PC-9 (cell line): ENCODE measurements around the gene SELENOI. TPM values are rescaled to one million over a fixed set of nuclear protein-coding genes. Genes with fewer than 3 reads are reported as not detected.

Source experiments
- BruUV-seq: library from RNA; stranded (reverse); fragments of 400-500 nt; replicated peaks from 2 replicates; lab custom pipeline; 2021; lab: Mats Ljungman, UMichigan
- CTCF ChIA-PET: fragments of 300-600 bp; sonication (Branson Sonifier 250); formaldehyde crosslinking; loops from one replicate; lab custom pipeline; 2022; ENCODE audit warnings: antibody characterized with exemption; lab: Charles Lee
- POLR2A ChIA-PET: fragments of 300-600 bp; sonication (Branson Sonifier 250); formaldehyde crosslinking; loops from one replicate; lab custom pipeline; 2022; ENCODE audit warnings: antibody characterized with exemption; ENCODE audit not compliant: unreplicated experiment; lab: Charles Lee
- DNase-seq, 2 experiments: peaks; one replicate each; pipeline versions ENCODE4 v3.0.0 to v3.0.0-alpha.2; 2015 to 2022; ENCODE audit warnings: mixed read lengths in 1 of 2
- H2AFZ ChIP-seq: fragments of 200-600 bp; sonication (generic); 2 replicates; pipeline ENCODE4 v1.8.1; 2017; ENCODE audit warnings: antibody characterized with exemption
- H3F3A ChIP-seq: fragments of 200-600 bp; sonication (generic); 2 replicates; pipeline ENCODE4 v1.8.1; 2017; ENCODE audit warnings: antibody characterized with exemption, mild to moderate bottlenecking, low read depth; ENCODE audit not compliant: insufficient read depth
- H3K27ac ChIP-seq: fragments of 200-600 bp; sonication (generic); 2 replicates; pipeline ENCODE4 v1.6.1; 2016; ENCODE audit warnings: mixed run types
- H3K27me3 ChIP-seq: fragments of 200-600 bp; sonication (generic); 2 replicates; pipeline ENCODE4 v1.6.1; 2016; ENCODE audit warnings: low read depth, mixed run types; ENCODE audit not compliant: insufficient read depth
- H3K36me3 ChIP-seq: fragments of 200-600 bp; sonication (generic); 2 replicates; pipeline ENCODE4 v1.6.1; 2016; ENCODE audit warnings: low read depth, mixed run types
- H3K4me1 ChIP-seq: fragments of 200-600 bp; sonication (generic); replicated peaks from 2 replicates; pipeline ENCODE4 v1.6.1; 2016; ENCODE audit warnings: mixed run types; ENCODE audit not compliant: insufficient read depth
- H3K4me2 ChIP-seq: fragments of 200-600 bp; sonication (generic); 2 replicates; pipeline ENCODE4 v1.6.1; 2017; ENCODE audit warnings: mixed run types
- H3K4me3 ChIP-seq: fragments of 200-600 bp; sonication (generic); 2 replicates; pipeline ENCODE4 v1.6.1; 2016; ENCODE audit warnings: mixed run types
- H3K79me2 ChIP-seq: fragments of 200-600 bp; sonication (generic); 2 replicates; pipeline ENCODE4 v1.6.1; 2017; ENCODE audit warnings: low read depth, mixed run types
- H3K9me2 ChIP-seq: fragments of 200-600 bp; sonication (generic); 2 replicates; pipeline ENCODE4 v1.8.1; 2017; ENCODE audit warnings: mild to moderate bottlenecking; ENCODE audit not compliant: insufficient read depth
- H3K9me3 ChIP-seq: fragments of 200-600 bp; sonication (generic); 2 replicates; pipeline ENCODE4 v1.8.1; 2016; ENCODE audit warnings: low read depth; ENCODE audit not compliant: insufficient read depth
- H4K20me1 ChIP-seq: fragments of 200-600 bp; sonication (generic); 2 replicates; pipeline ENCODE4 v1.8.1; 2017; ENCODE audit not compliant: insufficient read depth
- CTCF ChIP-seq: fragments of 200-600 bp; sonication (generic); conservative IDR thresholded peaks from 2 replicates; pipeline ENCODE4 v1.6.1; 2017; ENCODE audit warnings: mixed run types, antibody characterized with exemption, mild to moderate bottlenecking, moderate library complexity
- EZH2 ChIP-seq: fragments of 200-600 bp; sonication (generic); IDR thresholded peaks from 2 replicates; pipeline ENCODE4 v1.8.0; 2017; ENCODE audit warnings: antibody characterized with exemption, low read depth
- intact Hi-C: fragments of 100-400 bp; cut with micrococcal nuclease; formaldehyde crosslinking; loops from one replicate; pipeline ENCODE4 v1.10.0; 2022; ENCODE audit not compliant: unreplicated experiment
- total RNA-seq: library from RNA; stranded (reverse); gene quantifications from 2 replicates; pipeline ENCODE4 v1.2.3, GENCODE V29; 2021

The SELENOI gene
- total RNA-seq, 1 experiment from 2014 or later: 60.8 TPM

GRCh38 chr2:26376799-26377198 is 30.9 kb downstream of the SELENOI start:
- no peaks in the 10 kb centered on the region for H3K4me1 ChIP-seq
- peaks cover 19% of the 10 kb centered on the region; the same call in 1 of the 2 replicates for H3F3A ChIP-seq
- H4K20me1 ChIP-seq: peaks cover 6% of the 10 kb centered on the region; the same call in 1 of the 2 replicates
- intact Hi-C loops: no loop called here
- no peak overlapping the region for H2AFZ ChIP-seq
- ChIA-PET CTCF (no interaction called here), POLR2A (no interaction called here)
- no peak overlapping the region for H3K4me2 ChIP-seq
- peaks cover 47% of the 10 kb centered on the region for H3K36me3 ChIP-seq
- H3K9me2 ChIP-seq: no peaks in the 10 kb centered on the region
- BruUV-seq: no TSS peak
- DNase-seq: no peak
- H3K27ac ChIP-seq: no peak overlapping the region
- H3K4me3 ChIP-seq: no peak overlapping the region
- no peaks in the 10 kb centered on the region for H3K9me3 ChIP-seq
- H3K79me2 ChIP-seq: no peaks in the 10 kb centered on the region
- H3K27me3 ChIP-seq: no peaks in the 10 kb centered on the region
- TF ChIP-seq CTCF: no peak
- TF ChIP-seq EZH2: no peak

DNA sequence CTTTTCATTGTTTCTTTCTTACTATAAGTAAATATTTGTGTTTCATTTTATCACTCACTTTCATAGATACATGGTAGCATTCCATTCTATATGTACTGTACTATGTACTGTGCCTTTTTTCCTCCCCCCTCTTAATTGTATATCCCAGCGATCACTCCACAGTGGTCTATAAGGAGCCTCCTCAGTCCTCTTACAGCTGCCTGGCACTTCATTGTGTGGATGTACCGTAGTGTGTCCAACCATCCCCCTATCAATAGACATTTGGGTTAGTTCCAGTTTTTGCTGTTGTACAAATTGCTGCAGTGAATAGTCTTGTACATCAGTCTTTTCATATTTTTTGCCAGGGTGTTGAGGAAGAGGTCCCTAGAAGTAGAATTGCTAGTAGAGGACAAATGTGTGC is 34.3 kb downstream of the SELENOI start:
- no peaks in the 10 kb centered on the region for H3K27me3 ChIP-seq
- CTCF ChIA-PET: no interaction called here
- H3K4me2 ChIP-seq: no peak overlapping the region

DNA sequence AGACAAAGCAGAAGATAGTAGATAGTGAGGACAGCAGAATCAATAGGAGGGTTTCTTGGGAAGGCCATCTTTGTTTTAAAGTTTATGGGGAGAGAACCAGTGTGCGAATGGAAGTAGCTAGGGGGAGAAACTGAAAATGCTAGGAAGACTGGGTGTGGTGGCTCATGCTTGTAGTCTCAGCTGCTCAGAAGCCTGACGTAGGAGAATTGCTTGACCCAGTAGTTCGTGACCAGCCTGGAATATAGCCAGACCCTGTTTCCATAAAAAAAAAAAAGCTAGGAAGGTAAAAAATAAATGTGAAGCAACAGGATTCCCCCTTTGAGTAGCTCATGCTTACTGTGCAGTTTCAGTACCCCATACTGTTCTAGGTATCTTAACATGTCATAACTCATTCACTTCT is 36.6 kb downstream of the SELENOI start:
- intact Hi-C loops: no loop called here
- CTCF ChIA-PET: interaction anchor here (0.9 kb wide), 1 partner anchor 195 kb away, joined by 3 read pairs; no protein-coding TSS in a partner anchor
- BruUV-seq: no TSS peak

More for the DNA sequence above, 34.3 kb downstream of the SELENOI start:
- Histone ChIP-seq H3K36me3 (peaks cover 42% of the 10 kb centered on the region), H3F3A (peaks cover 24% of the 10 kb centered on the region; the same call in 1 of the 2 replicates), H3K9me2 (no peaks in the 10 kb centered on the region), H3K9me3 (no peaks in the 10 kb centered on the region), H3K4me1 (0 out of 2 replicates have a peak, but pooled peaks cover 5% of the 10 kb centered on the region), H2AFZ (no peak overlapping the region), H3K79me2 (no peaks in the 10 kb centered on the region), H4K20me1 (0 out of 2 replicates have a peak, but pooled peaks cover 10% of the 10 kb centered on the region), H3K27ac (no peak overlapping the region), H3K4me3 (no peak overlapping the region)
- intact Hi-C loops: no loop called here
- TF ChIP-seq CTCF: no peak
- no peak for TF ChIP-seq EZH2
- POLR2A ChIA-PET: no interaction called here
- DNase-seq: no peak
- no TSS peak for BruUV-seq

More for the DNA sequence above, 36.6 kb downstream of the SELENOI start:
- Histone ChIP-seq H3K4me2 (no peak overlapping the region), H3K79me2 (no peaks in the 10 kb centered on the region), H3K4me1 (0 out of 2 replicates have a peak, but pooled peaks cover 5% of the 10 kb centered on the region), H3K9me2 (no peaks in the 10 kb centered on the region), H3F3A (peaks cover 38% of the 10 kb centered on the region), H3K27me3 (no peaks in the 10 kb centered on the region), H3K27ac (no peak overlapping the region), H3K4me3 (no peak overlapping the region), H3K9me3 (no peaks in the 10 kb centered on the region), H2AFZ (no peak overlapping the region), H4K20me1 (0 out of 2 replicates have a peak, but pooled peaks cover 10% of the 10 kb centered on the region), H3K36me3 (peaks cover 40% of the 10 kb centered on the region)
- TF ChIP-seq CTCF: no peak
- TF ChIP-seq EZH2: no peak
- POLR2A ChIA-PET: no interaction called here
- no peak for DNase-seq
